ENCODE measurements around the gene HBS1L. TPM values are rescaled to one million over a fixed set of nuclear protein-coding genes. Genes with fewer than 3 reads are reported as not detected.

The HBS1L gene
- total and polyA plus RNA-seq, 5 donors from 2014 or later: 49.4 to 109 (median 64.5) TPM

- Mint-ChIP-seq H3K27ac (peak overlapping the region; percentile 41 to 68 (median 63)), H3K9me3 (no peaks in the 10 kb centered on the region), H3K36me3 (peaks cover 29% of the 10 kb centered on the region), H3K27me3 (no peaks in the 10 kb centered on the region), H3K4me1 (peaks cover 10 to 27% (median 22%) of the 10 kb centered on the region in 4 donors), H3K4me3 (peak overlapping the region in 1 of 4 donors; percentile 52)
- ATAC-seq (ENCODE audit: low read depth in 2 of 2): no peak
- no peaks in the 10 kb centered on the region for H3K9me3 ChIP-seq (ENCODE audit: control insufficient read depth in 2 of 2, low read length in 2 of 2)
- no peaks in the 10 kb centered on the region for H3K27me3 ChIP-seq (ENCODE audit: control insufficient read depth, insufficient read depth, low read length)
- peaks cover 38% of the 10 kb centered on the region for H3K36me3 ChIP-seq (ENCODE audit: control insufficient read depth, insufficient read depth, low read length)
- no peak overlapping the region for H3K4me3 ChIP-seq (ENCODE audit: low read depth, low read length)
- H3K4me1 ChIP-seq (ENCODE audit: control insufficient read depth, insufficient read depth, low read length, poor library complexity, severe bottlenecking): peaks cover 5% of the 10 kb centered on the region
- no peak for DNase-seq
- H3K27ac ChIP-seq (ENCODE audit: insufficient read depth, low read length, poor library complexity, severe bottlenecking): peak overlapping the region; percentile 14
These were observed 57.3 kb downstream of the HBS1L start for GRCh38 chr6:134997133-134997995.

- H3K4me1 Mint-ChIP-seq: peaks cover 14 to 23% (median 21%) of the 10 kb centered on the region in 4 donors
- no peak for ATAC-seq (ENCODE audit: low read depth in 2 of 2)
- Histone ChIP-seq H3K27ac (ENCODE audit: insufficient read depth, low read length, poor library complexity, severe bottlenecking) (no peak overlapping the region), H3K9me3 (ENCODE audit: control insufficient read depth in 2 of 2, low read length in 2 of 2) (no peaks in the 10 kb centered on the region), H3K27me3 (ENCODE audit: control insufficient read depth, insufficient read depth, low read length) (no peaks in the 10 kb centered on the region), H3K4me3 (ENCODE audit: low read depth, low read length) (no peak overlapping the region), H3K36me3 (ENCODE audit: control insufficient read depth, insufficient read depth, low read length) (peaks cover 54% of the 10 kb centered on the region), H3K4me1 (ENCODE audit: control insufficient read depth, insufficient read depth, low read length, poor library complexity, severe bottlenecking) (no peaks in the 10 kb centered on the region)
- H3K4me3 Mint-ChIP-seq: no peak overlapping the region
- H3K27ac Mint-ChIP-seq: peak overlapping the region in 1 of 3 donors; percentile 35
- H3K9me3 Mint-ChIP-seq: no peaks in the 10 kb centered on the region
- H3K27me3 Mint-ChIP-seq: no peaks in the 10 kb centered on the region
- no peak for DNase-seq
- peaks cover 26% of the 10 kb centered on the region for H3K36me3 Mint-ChIP-seq
These were observed 59.1 kb downstream of the HBS1L start for GRCh38 chr6:134995536-134995935.

GRCh38 chr6:134994431-134994830, 60.2 kb downstream of the HBS1L start:
- Mint-ChIP-seq H3K36me3 (peaks cover 32% of the 10 kb centered on the region), H3K4me3 (no peak overlapping the region), H3K27ac (no peak overlapping the region), H3K9me3 (no peaks in the 10 kb centered on the region), H3K4me1 (peaks cover 14 to 24% (median 24%) of the 10 kb centered on the region in 4 donors), H3K27me3 (no peaks in the 10 kb centered on the region)
- no peak overlapping the region for H3K27ac ChIP-seq (ENCODE audit: insufficient read depth, low read length, poor library complexity, severe bottlenecking)
- ATAC-seq (ENCODE audit: low read depth in 2 of 2) (no peak), DNase-seq (no peak)
- no peaks in the 10 kb centered on the region for H3K9me3 ChIP-seq (ENCODE audit: control insufficient read depth in 2 of 2, low read length in 2 of 2)
- H3K4me1 ChIP-seq (ENCODE audit: control insufficient read depth, insufficient read depth, low read length, poor library complexity, severe bottlenecking): no peaks in the 10 kb centered on the region
- H3K4me3 ChIP-seq (ENCODE audit: low read depth, low read length): no peak overlapping the region
- no peaks in the 10 kb centered on the region for H3K27me3 ChIP-seq (ENCODE audit: control insufficient read depth, insufficient read depth, low read length)
- H3K36me3 ChIP-seq (ENCODE audit: control insufficient read depth, insufficient read depth, low read length): peaks cover 59% of the 10 kb centered on the region

GRCh38 chr6:134992155-134992554, 62.5 kb downstream of the HBS1L start:
- no peak for ATAC-seq (ENCODE audit: low read depth in 2 of 2)
- Mint-ChIP-seq H3K27me3 (no peaks in the 10 kb centered on the region), H3K27ac (no peak overlapping the region), H3K4me1 (peaks cover 9 to 18% (median 15%) of the 10 kb centered on the region in 4 donors), H3K9me3 (no peaks in the 10 kb centered on the region), H3K36me3 (peaks cover 34% of the 10 kb centered on the region), H3K4me3 (no peak overlapping the region)
- Histone ChIP-seq H3K36me3 (ENCODE audit: control insufficient read depth, insufficient read depth, low read length) (peaks cover 67% of the 10 kb centered on the region), H3K4me1 (ENCODE audit: control insufficient read depth, insufficient read depth, low read length, poor library complexity, severe bottlenecking) (no peaks in the 10 kb centered on the region), H3K4me3 (ENCODE audit: low read depth, low read length) (no peak overlapping the region), H3K9me3 (ENCODE audit: control insufficient read depth in 2 of 2, low read length in 2 of 2) (no peaks in the 10 kb centered on the region), H3K27ac (ENCODE audit: insufficient read depth, low read length, poor library complexity, severe bottlenecking) (no peak overlapping the region), H3K27me3 (ENCODE audit: control insufficient read depth, insufficient read depth, low read length) (no peaks in the 10 kb centered on the region)
- no peak for DNase-seq

- H3K27me3 Mint-ChIP-seq: no peaks in the 10 kb centered on the region
- Histone ChIP-seq H3K4me1 (ENCODE audit: control insufficient read depth, insufficient read depth, low read length, poor library complexity, severe bottlenecking) (no peaks in the 10 kb centered on the region), H3K27me3 (ENCODE audit: control insufficient read depth, insufficient read depth, low read length) (no peaks in the 10 kb centered on the region), H3K27ac (ENCODE audit: insufficient read depth, low read length, poor library complexity, severe bottlenecking) (no peak overlapping the region), H3K9me3 (ENCODE audit: control insufficient read depth in 2 of 2, low read length in 2 of 2) (no peaks in the 10 kb centered on the region), H3K4me3 (ENCODE audit: low read depth, low read length) (no peak overlapping the region), H3K36me3 (ENCODE audit: control insufficient read depth, insufficient read depth, low read length) (peaks cover 57% of the 10 kb centered on the region)
- H3K4me3 Mint-ChIP-seq: no peak overlapping the region
- DNase-seq (no peak), ATAC-seq (ENCODE audit: low read depth in 2 of 2) (no peak)
- H3K36me3 Mint-ChIP-seq: peaks cover 35% of the 10 kb centered on the region
- H3K27ac Mint-ChIP-seq: no peak overlapping the region
- H3K9me3 Mint-ChIP-seq: no peaks in the 10 kb centered on the region
- H3K4me1 Mint-ChIP-seq: peaks cover 6 to 16% (median 11%) of the 10 kb centered on the region in 4 donors
These were observed 64.4 kb downstream of the HBS1L start for GRCh38 chr6:134990262-134990661.

- Mint-ChIP-seq H3K36me3 (peaks cover 46% of the 10 kb centered on the region), H3K9me3 (no peaks in the 10 kb centered on the region), H3K27me3 (no peaks in the 10 kb centered on the region), H3K4me3 (no peak overlapping the region), H3K27ac (peak overlapping the region in 1 of 3 donors; percentile 22), H3K4me1 (peaks cover 31 to 60% (median 47%) of the 10 kb centered on the region in 4 donors)
- no peaks in the 10 kb centered on the region for H3K27me3 ChIP-seq (ENCODE audit: control insufficient read depth, insufficient read depth, low read length)
- peaks cover 20% of the 10 kb centered on the region for H3K4me1 ChIP-seq (ENCODE audit: control insufficient read depth, insufficient read depth, low read length, poor library complexity, severe bottlenecking)
- DNase-seq: no peak
- no peak overlapping the region for H3K4me3 ChIP-seq (ENCODE audit: low read depth, low read length)
- H3K27ac ChIP-seq (ENCODE audit: insufficient read depth, low read length, poor library complexity, severe bottlenecking): no peak overlapping the region
- peaks cover 40% of the 10 kb centered on the region for H3K36me3 ChIP-seq (ENCODE audit: control insufficient read depth, insufficient read depth, low read length)
- ATAC-seq (ENCODE audit: low read depth in 2 of 2): no peak
- no peaks in the 10 kb centered on the region for H3K9me3 ChIP-seq (ENCODE audit: control insufficient read depth in 2 of 2, low read length in 2 of 2)
These were observed 69.8 kb downstream of the HBS1L start for GRCh38 chr6:134984821-134985220.

GRCh38 chr6:134983823-134984222, 70.8 kb downstream of the HBS1L start:
- Mint-ChIP-seq H3K9me3 (no peaks in the 10 kb centered on the region), H3K36me3 (peaks cover 46% of the 10 kb centered on the region), H3K27me3 (no peaks in the 10 kb centered on the region), H3K27ac (peak overlapping the region; percentile 10 to 38 (median 12)), H3K4me1 (peaks cover 36 to 66% (median 48%) of the 10 kb centered on the region in 4 donors), H3K4me3 (peak overlapping the region in 3 of 4 donors; percentile 5 to 38 (median 14))
- H3K4me3 ChIP-seq (ENCODE audit: low read depth, low read length): no peak overlapping the region
- no peak overlapping the region for H3K27ac ChIP-seq (ENCODE audit: insufficient read depth, low read length, poor library complexity, severe bottlenecking)
- peaks cover 36% of the 10 kb centered on the region for H3K36me3 ChIP-seq (ENCODE audit: control insufficient read depth, insufficient read depth, low read length)
- DNase-seq (no peak), ATAC-seq (ENCODE audit: low read depth in 2 of 2) (no peak)
- peaks cover 23% of the 10 kb centered on the region for H3K4me1 ChIP-seq (ENCODE audit: control insufficient read depth, insufficient read depth, low read length, poor library complexity, severe bottlenecking)
- H3K9me3 ChIP-seq (ENCODE audit: control insufficient read depth in 2 of 2, low read length in 2 of 2): no peaks in the 10 kb centered on the region
- H3K27me3 ChIP-seq (ENCODE audit: control insufficient read depth, insufficient read depth, low read length): no peaks in the 10 kb centered on the region
